Measurements from ENCODE around the gene TNK1. TPM values are rescaled to one million over a fixed set of nuclear protein-coding genes. Genes with fewer than 3 reads are reported as not detected.

TNK1 gene
- total and polyA plus RNA-seq, 9 of the 15 experiments (the other 6 are each of a cell fraction or from before 2014, with no cell fraction given), result 0.28 to 5.2 (median 2.1) TPM

- H3K4me3 ChIP-seq, result no peak overlapping the region
- no peak overlapping the region for H3K27ac ChIP-seq (ENCODE audit: extremely low read depth, low read depth, low read length)
- no peaks in the 10 kb centered on the region for H3K9me3 ChIP-seq (replicated peaks; ENCODE audit: control insufficient read depth, insufficient read depth, low read depth, low read length)
- no peak for TF ChIP-seq POLR2H (tag; IDR thresholded peaks at IDR 0.05; ENCODE audit: low read depth)
- no peak for TF ChIP-seq FOXK2 (conservative IDR thresholded peaks at IDR 0.05 in 1 of 2, IDR thresholded peaks at IDR 0.05 in 1 of 2; ENCODE audit: low read depth in 2 of 2)
- no peak for TF ChIP-seq FOXK1 (CRISPR knock-in tag; IDR thresholded peaks at IDR 0.05; ENCODE audit: borderline replicate concordance)
- TF ChIP-seq TEAD1 (CRISPR knock-in tag; IDR thresholded peaks at IDR 0.05), result no peak
- TF ChIP-seq ZNF212 (CRISPR knock-in tag; IDR thresholded peaks at IDR 0.05), result no peak
- no peak for TF ChIP-seq FOS (IDR thresholded peaks at IDR 0.05; ENCODE audit: extremely low read depth, insufficient read length)
- TF ChIP-seq KLF10 (CRISPR knock-in tag; IDR thresholded peaks at IDR 0.05), result no peak
- TF ChIP-seq GTF2E2 (tag; IDR thresholded peaks at IDR 0.05), result no peak
- TF ChIP-seq SAP30 (IDR thresholded peaks at IDR 0.05; ENCODE audit: borderline replicate concordance, insufficient read depth, low read depth, low read length, poor library complexity, severe bottlenecking), result no peak
- TF ChIP-seq POLR2B (IDR thresholded peaks at IDR 0.05; ENCODE audit: low read depth, partially characterized antibody), result no peak
- WGBS (ENCODE audit: insufficient coverage, low coverage, missing lambda C conversion rate), result 51% methylated on average over 5 of the region's 8 CpGs
- H3K9ac ChIP-seq (ENCODE audit: insufficient read depth in 1 of 2, low read depth in 2 of 2, low read length in 2 of 2), result no peak overlapping the region
- H3K36me3 ChIP-seq (ENCODE audit: control insufficient read depth, insufficient read depth, low read length), result no peaks in the 10 kb centered on the region
- no peaks in the 10 kb centered on the region for H4K20me1 ChIP-seq (replicated peaks; ENCODE audit: control insufficient read depth, insufficient read depth, low read length)
- H3K4me2 ChIP-seq (ENCODE audit: insufficient read depth, low read length), result no peak overlapping the region
- ChIA-PET POLR2A (interaction anchor here (1.2 to 1.6 kb wide), 2 partner anchors 45 to 129 kb away, joined by 3 to 7 read pairs; no protein-coding TSS in a partner anchor), CTCF (ENCODE audit: low intra/inter-chr PET ratio) (interaction anchor here (1.7 kb wide), 1 partner anchor 203 kb away, joined by 9 read pairs; no protein-coding TSS in a partner anchor)
- no peak overlapping the region for H2AFZ ChIP-seq (ENCODE audit: low read depth, low read length)
- no peak for ATAC-seq
- H3K9me1 ChIP-seq (ENCODE audit: control insufficient read depth, insufficient read depth, low read length), result no peaks in the 10 kb centered on the region
- FAIRE-seq, result no peak
- DNase-seq (ENCODE audit: extremely low read depth in 1 of 4, low spot score in 3 of 4), result no peak
- intact Hi-C loops (cut with micrococcal nuclease), result loop anchor here (5.0 kb wide), 2 partner anchors 146 to 206 kb away; partner anchors contain the start of gene SENP3
- no peaks in the 10 kb centered on the region; the same call in 2 of the 3 replicates for H3K79me2 ChIP-seq (ENCODE audit: control insufficient read depth, insufficient read depth, low read length)
- H3K27me3 ChIP-seq (ENCODE audit: control insufficient read depth in 2 of 2, insufficient read depth in 2 of 2, low read length in 2 of 2), result no peaks in the 10 kb centered on the region
- BruUV-seq (replicated peaks), result no TSS peak
- in situ Hi-C loops (cut with MboI), result loop anchor here (10.0 kb wide), 1 partner anchor 198 kb away; the partner anchor contains the start of gene TNFSF13
- peaks cover 0 to 31% of the 10 kb centered on the region in 2 experiments; a peak in 3 of 5 replicates for H3K4me1 ChIP-seq (replicated peaks in 1 of 2; ENCODE audit: control insufficient read depth in 2 of 2, insufficient read depth in 2 of 2, low read length in 2 of 2)
Observed at GRCh38 chr17:7356756-7357155, 24.1 kb upstream of the TNK1 start.
